Type B pancreatic cell (in vitro differentiated cells): ENCODE results near the gene R3HDM2. TPM values are rescaled to one million over a fixed set of nuclear protein-coding genes. Genes with fewer than 3 reads are reported as not detected.

Source experiments
- DNase-seq: peaks from one replicate; pipeline ENCODE4 v3.0.0; 2021; ENCODE audit warnings: mixed read lengths; ENCODE audit not compliant: unreplicated experiment; ENCODE audit errors: extremely low spot score
- H3K27ac Mint-ChIP-seq: 2 replicates; pipeline ENCODE4 v1.8.0; 2021; ENCODE audit warnings: mild to moderate bottlenecking, mixed read lengths
- H3K27me3 Mint-ChIP-seq: 2 replicates; pipeline ENCODE4 v1.8.0; 2021; ENCODE audit warnings: mixed read lengths
- H3K36me3 Mint-ChIP-seq: 2 replicates; pipeline ENCODE4 v1.8.0; 2021; ENCODE audit warnings: mixed read lengths
- H3K4me1 Mint-ChIP-seq: one replicate; pipeline ENCODE4 v1.8.0; 2021; ENCODE audit warnings: mixed read lengths; ENCODE audit not compliant: unreplicated experiment
- H3K4me3 Mint-ChIP-seq: 2 replicates; pipeline ENCODE4 v1.8.0; 2021; ENCODE audit warnings: mild to moderate bottlenecking, mixed read lengths
- H3K9me3 Mint-ChIP-seq: 2 replicates; pipeline ENCODE4 v1.8.0; 2021; ENCODE audit warnings: mixed read lengths
- total RNA-seq: library from RNA; stranded (reverse); gene quantifications from 2 replicates; pipeline ENCODE4 v1.2.1, GENCODE V29; 2021; ENCODE audit warnings: low replicate concordance
- TF ChIP-seq, protein P1 (sequence below): fragments of 200-600 bp; sonication (generic); conservative IDR thresholded peaks from 2 replicates; pipeline ENCODE4 v1.5.0; 2021; ENCODE audit warnings: antibody characterized with exemption, mild to moderate bottlenecking

Gene R3HDM2
- total RNA-seq, 1 donor from 2014 or later: 59.0 TPM

DNA sequence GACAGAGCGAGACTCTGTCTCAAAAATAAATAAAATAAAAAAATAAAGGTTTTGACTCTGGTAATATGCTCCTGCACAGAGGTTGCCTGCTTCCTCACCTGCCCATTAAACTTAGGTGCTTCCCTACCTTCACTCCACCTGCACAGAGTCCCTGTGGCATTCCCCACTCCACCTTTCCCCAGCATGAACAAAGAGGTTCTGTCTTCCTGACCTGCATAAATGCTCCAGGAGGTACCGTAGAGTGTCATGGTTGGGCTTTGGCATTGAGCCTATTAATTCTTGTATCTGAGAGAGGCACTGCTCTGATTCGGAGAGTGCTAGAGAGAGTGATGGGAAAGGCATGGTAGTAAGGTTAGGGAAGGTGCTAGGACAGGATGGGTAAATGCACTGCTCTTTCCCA is 42.5 kb upstream of the R3HDM2 start:
- Mint-ChIP-seq H3K4me3 (no peak overlapping the region), H3K4me1 (no peaks in the 10 kb centered on the region), H3K27me3 (peaks cover 71% of the 10 kb centered on the region), H3K36me3 (no peaks in the 10 kb centered on the region), H3K27ac (no peak overlapping the region), H3K9me3 (no peaks in the 10 kb centered on the region)
- DNase-seq: no peak
- TF ChIP-seq, protein P1, sequence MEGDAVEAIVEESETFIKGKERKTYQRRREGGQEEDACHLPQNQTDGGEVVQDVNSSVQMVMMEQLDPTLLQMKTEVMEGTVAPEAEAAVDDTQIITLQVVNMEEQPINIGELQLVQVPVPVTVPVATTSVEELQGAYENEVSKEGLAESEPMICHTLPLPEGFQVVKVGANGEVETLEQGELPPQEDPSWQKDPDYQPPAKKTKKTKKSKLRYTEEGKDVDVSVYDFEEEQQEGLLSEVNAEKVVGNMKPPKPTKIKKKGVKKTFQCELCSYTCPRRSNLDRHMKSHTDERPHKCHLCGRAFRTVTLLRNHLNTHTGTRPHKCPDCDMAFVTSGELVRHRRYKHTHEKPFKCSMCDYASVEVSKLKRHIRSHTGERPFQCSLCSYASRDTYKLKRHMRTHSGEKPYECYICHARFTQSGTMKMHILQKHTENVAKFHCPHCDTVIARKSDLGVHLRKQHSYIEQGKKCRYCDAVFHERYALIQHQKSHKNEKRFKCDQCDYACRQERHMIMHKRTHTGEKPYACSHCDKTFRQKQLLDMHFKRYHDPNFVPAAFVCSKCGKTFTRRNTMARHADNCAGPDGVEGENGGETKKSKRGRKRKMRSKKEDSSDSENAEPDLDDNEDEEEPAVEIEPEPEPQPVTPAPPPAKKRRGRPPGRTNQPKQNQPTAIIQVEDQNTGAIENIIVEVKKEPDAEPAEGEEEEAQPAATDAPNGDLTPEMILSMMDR: no peak

DNA sequence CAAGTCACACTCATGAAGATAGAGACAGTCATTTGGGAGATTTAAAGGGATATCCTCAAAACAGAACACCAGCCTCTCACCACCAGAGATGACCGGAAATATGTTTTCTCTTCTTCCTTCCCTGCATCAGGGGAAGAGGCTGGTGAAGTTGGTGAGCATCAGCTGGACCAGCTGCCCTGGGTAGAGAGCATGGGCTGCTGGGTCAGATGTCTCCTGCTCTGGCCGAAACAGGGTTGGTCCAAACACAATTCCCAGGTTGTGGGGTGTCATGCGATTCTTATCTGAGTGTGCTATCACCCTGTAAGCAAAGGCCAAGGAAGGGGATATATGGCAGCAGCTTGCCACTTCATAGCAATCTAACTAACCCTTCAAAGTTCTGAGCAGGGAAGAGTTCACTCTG is 41.5 kb upstream of the R3HDM2 start:
- H3K36me3 Mint-ChIP-seq: no peaks in the 10 kb centered on the region
- TF ChIP-seq, protein P1: no peak
- H3K4me1 Mint-ChIP-seq: no peaks in the 10 kb centered on the region
- peaks cover 70% of the 10 kb centered on the region for H3K27me3 Mint-ChIP-seq
- no peak overlapping the region for H3K27ac Mint-ChIP-seq
- H3K9me3 Mint-ChIP-seq: no peaks in the 10 kb centered on the region
- no peak for DNase-seq
- H3K4me3 Mint-ChIP-seq: no peak overlapping the region

DNA sequence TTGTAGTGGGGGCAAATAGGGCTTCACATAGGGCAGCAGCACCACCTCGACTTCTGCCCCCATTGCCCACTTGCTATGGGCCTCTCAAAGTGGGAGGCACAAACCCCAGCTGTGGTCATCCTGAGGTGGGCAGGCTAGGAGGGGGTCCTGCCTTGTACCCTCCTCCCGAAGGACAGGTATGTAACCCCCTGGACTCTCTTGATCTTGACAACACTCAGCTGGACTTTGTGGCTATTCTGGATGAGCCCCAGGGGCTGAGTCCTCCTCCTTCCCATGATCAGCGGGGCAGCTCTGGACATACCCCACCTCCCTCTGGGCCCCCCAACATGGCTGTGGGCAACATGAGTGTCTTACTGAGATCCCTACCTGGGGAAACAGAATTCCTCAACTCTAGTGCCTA is 40.8 kb upstream of the R3HDM2 start:
- Mint-ChIP-seq H3K9me3 (no peaks in the 10 kb centered on the region), H3K4me1 (no peaks in the 10 kb centered on the region), H3K36me3 (no peaks in the 10 kb centered on the region), H3K27ac (no peak overlapping the region), H3K27me3 (peaks cover 68% of the 10 kb centered on the region), H3K4me3 (no peak overlapping the region)
- TF ChIP-seq, protein P1: no peak
- no peak for DNase-seq

DNA sequence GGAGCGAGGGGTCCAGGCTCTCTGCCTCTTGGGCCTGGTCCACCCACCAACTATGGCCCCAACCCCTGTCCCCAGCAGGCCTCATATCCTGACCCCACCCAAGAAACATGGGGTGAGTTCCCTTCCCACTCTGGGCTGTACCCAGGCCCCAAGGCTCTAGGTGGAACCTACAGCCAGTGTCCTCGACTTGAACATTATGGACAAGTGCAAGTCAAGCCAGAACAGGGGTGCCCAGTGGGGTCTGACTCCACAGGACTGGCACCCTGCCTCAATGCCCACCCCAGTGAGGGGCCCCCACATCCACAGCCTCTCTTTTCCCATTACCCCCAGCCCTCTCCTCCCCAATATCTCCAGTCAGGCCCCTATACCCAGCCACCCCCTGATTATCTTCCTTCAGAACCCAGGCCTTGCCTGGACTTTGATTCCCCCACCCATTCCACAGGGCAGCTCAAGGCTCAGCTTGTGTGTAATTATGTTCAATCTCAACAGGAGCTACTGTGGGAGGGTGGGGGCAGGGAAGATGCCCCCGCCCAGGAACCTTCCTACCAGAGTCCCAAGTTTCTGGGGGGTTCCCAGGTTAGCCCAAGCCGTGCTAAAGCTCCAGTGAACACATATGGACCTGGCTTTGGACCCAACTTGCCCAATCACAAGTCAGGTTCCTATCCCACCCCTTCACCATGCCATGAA is 40.3 kb upstream of the R3HDM2 start:
- TF ChIP-seq, protein P1: no peak
- Mint-ChIP-seq H3K27me3 (peaks cover 62% of the 10 kb centered on the region), H3K36me3 (no peaks in the 10 kb centered on the region), H3K9me3 (no peaks in the 10 kb centered on the region), H3K27ac (no peak overlapping the region), H3K4me1 (no peaks in the 10 kb centered on the region), H3K4me3 (no peak overlapping the region)
- DNase-seq: no peak

DNA sequence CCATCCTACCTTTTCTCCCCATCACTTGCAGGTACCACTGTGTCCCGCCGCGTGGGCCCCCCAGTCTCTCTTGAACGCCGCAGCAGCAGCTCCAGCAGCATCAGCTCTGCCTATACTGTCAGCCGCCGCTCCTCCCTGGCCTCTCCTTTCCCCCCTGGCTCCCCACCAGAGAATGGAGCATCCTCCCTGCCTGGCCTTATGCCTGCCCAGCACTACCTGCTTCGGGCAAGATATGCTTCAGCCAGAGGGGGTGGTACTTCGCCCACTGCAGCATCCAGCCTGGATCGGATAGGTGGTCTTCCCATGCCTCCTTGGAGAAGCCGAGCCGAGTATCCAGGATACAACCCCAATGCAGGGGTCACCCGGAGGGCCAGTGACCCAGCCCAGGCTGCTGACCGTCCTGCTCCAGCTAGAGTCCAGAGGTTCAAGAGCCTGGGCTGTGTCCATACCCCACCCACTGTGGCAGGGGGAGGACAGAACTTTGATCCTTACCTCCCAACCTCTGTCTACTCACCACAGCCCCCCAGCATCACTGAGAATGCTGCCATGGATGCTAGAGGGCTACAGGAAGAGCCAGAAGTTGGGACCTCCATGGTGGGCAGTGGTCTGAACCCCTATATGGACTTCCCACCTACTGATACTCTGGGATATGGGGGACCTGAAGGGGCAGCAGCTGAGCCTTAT is 39.6 kb upstream of the R3HDM2 start:
- DNase-seq: no peak
- Mint-ChIP-seq H3K4me3 (no peak overlapping the region), H3K36me3 (no peaks in the 10 kb centered on the region), H3K27me3 (peaks cover 62% of the 10 kb centered on the region), H3K27ac (no peak overlapping the region), H3K4me1 (no peaks in the 10 kb centered on the region), H3K9me3 (no peaks in the 10 kb centered on the region)
- TF ChIP-seq, protein P1: no peak
